Suprapubic skin (tissue), 4 donors: ENCODE data around the gene IL37. TPM values are rescaled to one million over a fixed set of nuclear protein-coding genes. Genes with fewer than 3 reads are reported as not detected.

Experiments used
- DNase-seq, 2 donors: peaks; one replicate each; pipeline ENCODE4 v3.0.0-alpha.2; 2019; ENCODE audit warnings: low spot score in 2 of 2
- H3K27ac ChIP-seq: fragments of 200-600 bp; sonication (generic); one replicate; pipeline ENCODE4 v1.5.1; 2019
- H3K27me3 ChIP-seq: fragments of 200-600 bp; sonication (generic); one replicate; pipeline ENCODE4 v1.5.1; 2019
- H3K36me3 ChIP-seq: fragments of 200-600 bp; sonication (generic); one replicate; pipeline ENCODE4 v1.5.1; 2019
- H3K4me1 ChIP-seq: fragments of 200-600 bp; sonication (generic); one replicate; pipeline ENCODE4 v1.5.1; 2019
- H3K4me3 ChIP-seq: fragments of 200-600 bp; sonication (generic); one replicate; pipeline ENCODE4 v1.5.1; 2019; ENCODE audit warnings: mild to moderate bottlenecking
- H3K9me3 ChIP-seq: fragments of 200-600 bp; sonication (generic); one replicate; pipeline ENCODE4 v1.5.1; 2019
- CTCF ChIP-seq, 2 donors: fragments of 200-600 bp in 1 of 2; fragments of 450-650 bp in 1 of 2; sonication (generic) in 1 of 2; IDR thresholded peaks; one replicate each; pipeline ENCODE4 v1.5.1; 2016 to 2019; ENCODE audit warnings: antibody characterized with exemption in 2 of 2, mild to moderate bottlenecking in 1 of 2, moderate library complexity in 1 of 2
- EP300 ChIP-seq: sonication (generic); formaldehyde crosslinking; IDR thresholded peaks from one replicate; pipeline ENCODE4 v1.6.1; 2017; ENCODE audit warnings: antibody characterized with exemption
- POLR2A ChIP-seq, 2 donors: fragments of 450-650 bp; IDR thresholded peaks; one replicate each; pipeline ENCODE4 v1.6.1; 2017; ENCODE audit warnings: antibody characterized with exemption in 2 of 2, mild to moderate bottlenecking in 2 of 2, moderate library complexity in 2 of 2
- POLR2AphosphoS5 ChIP-seq, 3 donors: sonication (generic); formaldehyde crosslinking; IDR thresholded peaks; one replicate each; pipeline ENCODE4 v1.6.1; 2017; ENCODE audit warnings: antibody characterized with exemption in 3 of 3
- WGBS: methylation state at CpG from one replicate; pipeline ENCODE4 v1.1.5; 2018; 5-methylcytosine and 5-hydroxymethylcytosine counted together
- total RNA-seq, 4 donors: library from RNA; depleted of rRNA; stranded (reverse); fragments of >200 nt; gene quantifications; one replicate each; pipeline ENCODE4 v1.1.0, GENCODE V29; 2016

The IL37 gene
- total RNA-seq, 4 donors from 2014 or later, result 7.2 to 133 (median 124) TPM

GRCh38 chr2:112917856-112918255 lies 6.9 kb downstream of the IL37 start:
- H3K9me3 ChIP-seq, result no peaks in the 10 kb centered on the region
- H3K27me3 ChIP-seq, result peaks cover 4% of the 10 kb centered on the region
- no peak overlapping the region for H3K4me3 ChIP-seq
- WGBS, result 94% methylated on average over 4 of the region's 5 CpGs
- H3K27ac ChIP-seq, result no peak overlapping the region
- H3K36me3 ChIP-seq, result no peaks in the 10 kb centered on the region
- no peak for DNase-seq
- no peak for TF ChIP-seq CTCF (IDR thresholded peaks at IDR 0.05)
- no peak for TF ChIP-seq EP300
- no peak for TF ChIP-seq POLR2A (IDR thresholded peaks at IDR 0.05)
- H3K4me1 ChIP-seq, result no peaks in the 10 kb centered on the region

- Histone ChIP-seq H3K27ac (no peak overlapping the region), H3K36me3 (no peaks in the 10 kb centered on the region), H3K9me3 (no peaks in the 10 kb centered on the region), H3K27me3 (peaks cover 4% of the 10 kb centered on the region), H3K4me1 (no peaks in the 10 kb centered on the region), H3K4me3 (no peak overlapping the region)
- TF ChIP-seq POLR2A (IDR thresholded peaks at IDR 0.05) (no peak), CTCF (IDR thresholded peaks at IDR 0.05) (no peak), EP300 (no peak), POLR2AphosphoS5 (IDR thresholded peaks at IDR 0.05) (no peak)
- 89% methylated on average over 4 of the region's 4 CpGs for WGBS
- no peak for DNase-seq
Observed at GRCh38 chr2:112918256-112918655, 7.3 kb downstream of the IL37 start.

- 85% methylated on average over 1 of the region's 1 CpG for WGBS
- no peaks in the 10 kb centered on the region for H3K27me3 ChIP-seq
- H3K27ac ChIP-seq, result no peak overlapping the region
- H3K36me3 ChIP-seq, result no peaks in the 10 kb centered on the region
- no peaks in the 10 kb centered on the region for H3K4me1 ChIP-seq
- H3K9me3 ChIP-seq, result no peaks in the 10 kb centered on the region
- DNase-seq, result no peak
- TF ChIP-seq POLR2A (IDR thresholded peaks at IDR 0.05), result no peak
- TF ChIP-seq EP300, result no peak
- TF ChIP-seq POLR2AphosphoS5 (IDR thresholded peaks at IDR 0.05), result no peak
- no peak for TF ChIP-seq CTCF (IDR thresholded peaks at IDR 0.05)
- H3K4me3 ChIP-seq, result no peak overlapping the region
Observed at GRCh38 chr2:112919086-112919485, 8.1 kb downstream of the IL37 start.

GRCh38 chr2:112920923-112921532 lies 10.1 kb downstream of the IL37 start:
- DNase-seq, result no peak
- H3K9me3 ChIP-seq, result no peaks in the 10 kb centered on the region
- H3K27me3 ChIP-seq, result peaks cover 4% of the 10 kb centered on the region
- H3K4me1 ChIP-seq, result no peaks in the 10 kb centered on the region
- H3K36me3 ChIP-seq, result no peaks in the 10 kb centered on the region
- H3K4me3 ChIP-seq, result no peak overlapping the region
- WGBS, result 45% methylated on average over 4 of the region's 4 CpGs
- H3K27ac ChIP-seq, result no peak overlapping the region
- TF ChIP-seq POLR2A (IDR thresholded peaks at IDR 0.05) (no peak), EP300 (no peak), POLR2AphosphoS5 (IDR thresholded peaks at IDR 0.05) (no peak), CTCF (IDR thresholded peaks at IDR 0.05) (no peak)

- no peak overlapping the region for H3K4me3 ChIP-seq
- H3K27me3 ChIP-seq, result peaks cover 4% of the 10 kb centered on the region
- no peaks in the 10 kb centered on the region for H3K9me3 ChIP-seq
- H3K4me1 ChIP-seq, result no peaks in the 10 kb centered on the region
- DNase-seq, result no peak
- no peaks in the 10 kb centered on the region for H3K36me3 ChIP-seq
- TF ChIP-seq POLR2A (IDR thresholded peaks at IDR 0.05) (no peak), POLR2AphosphoS5 (IDR thresholded peaks at IDR 0.05) (no peak), CTCF (IDR thresholded peaks at IDR 0.05) (no peak), EP300 (no peak)
- WGBS, result 94% methylated on average over 1 of the region's 1 CpG
- H3K27ac ChIP-seq, result no peak overlapping the region
Observed at GRCh38 chr2:112921982-112922381, 11.0 kb downstream of the IL37 start.
